Measurements from ENCODE around the gene TNK1. TPM values are rescaled to one million over a fixed set of nuclear protein-coding genes. Genes with fewer than 3 reads are reported as not detected.

TNK1 gene
- total and polyA plus RNA-seq, 4 donors, result 3.7 to 8.2 (median 5.7) TPM

GRCh38 chr17:7374353-7374752 is 6.5 kb upstream of the TNK1 start:
- Histone ChIP-seq H3K27ac (ENCODE audit: low read depth in 1 of 2, low read length in 1 of 2) (no peak overlapping the region), H3K9ac (ENCODE audit: insufficient read depth in 1 of 2, low read length in 2 of 2) (no peak overlapping the region), H3K9me3 (ENCODE audit: control insufficient read depth in 4 of 4, insufficient read depth in 3 of 4, low read length in 3 of 4) (no peaks in the 10 kb centered on the region), H3K4me3 (no peak overlapping the region), H3K4me1 (ENCODE audit: control insufficient read depth in 5 of 5, insufficient read depth in 5 of 5, low read length in 5 of 5) (peaks cover 0 to 1% (median 0%) of the 10 kb centered on the region in 5 donors), H3K27me3 (ENCODE audit: control insufficient read depth in 3 of 3, insufficient read depth in 3 of 3, low read length in 2 of 3) (no peaks in the 10 kb centered on the region), H3K36me3 (ENCODE audit: control insufficient read depth in 4 of 4, insufficient read depth in 4 of 4, low read length in 4 of 4) (no peaks in the 10 kb centered on the region)
- WGBS, 2 donors, result 86 to 92% methylated on average over 2 of the region's 2 CpGs
- ATAC-seq (ENCODE audit: insufficient read depth, low FRiP score), result no peak
- TF ChIP-seq, protein P1, sequence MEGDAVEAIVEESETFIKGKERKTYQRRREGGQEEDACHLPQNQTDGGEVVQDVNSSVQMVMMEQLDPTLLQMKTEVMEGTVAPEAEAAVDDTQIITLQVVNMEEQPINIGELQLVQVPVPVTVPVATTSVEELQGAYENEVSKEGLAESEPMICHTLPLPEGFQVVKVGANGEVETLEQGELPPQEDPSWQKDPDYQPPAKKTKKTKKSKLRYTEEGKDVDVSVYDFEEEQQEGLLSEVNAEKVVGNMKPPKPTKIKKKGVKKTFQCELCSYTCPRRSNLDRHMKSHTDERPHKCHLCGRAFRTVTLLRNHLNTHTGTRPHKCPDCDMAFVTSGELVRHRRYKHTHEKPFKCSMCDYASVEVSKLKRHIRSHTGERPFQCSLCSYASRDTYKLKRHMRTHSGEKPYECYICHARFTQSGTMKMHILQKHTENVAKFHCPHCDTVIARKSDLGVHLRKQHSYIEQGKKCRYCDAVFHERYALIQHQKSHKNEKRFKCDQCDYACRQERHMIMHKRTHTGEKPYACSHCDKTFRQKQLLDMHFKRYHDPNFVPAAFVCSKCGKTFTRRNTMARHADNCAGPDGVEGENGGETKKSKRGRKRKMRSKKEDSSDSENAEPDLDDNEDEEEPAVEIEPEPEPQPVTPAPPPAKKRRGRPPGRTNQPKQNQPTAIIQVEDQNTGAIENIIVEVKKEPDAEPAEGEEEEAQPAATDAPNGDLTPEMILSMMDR (IDR thresholded peaks at IDR 0.05; ENCODE audit: control extremely low read depth, extremely low read depth), result no peak
- DNase-seq, result no peak

DNA sequence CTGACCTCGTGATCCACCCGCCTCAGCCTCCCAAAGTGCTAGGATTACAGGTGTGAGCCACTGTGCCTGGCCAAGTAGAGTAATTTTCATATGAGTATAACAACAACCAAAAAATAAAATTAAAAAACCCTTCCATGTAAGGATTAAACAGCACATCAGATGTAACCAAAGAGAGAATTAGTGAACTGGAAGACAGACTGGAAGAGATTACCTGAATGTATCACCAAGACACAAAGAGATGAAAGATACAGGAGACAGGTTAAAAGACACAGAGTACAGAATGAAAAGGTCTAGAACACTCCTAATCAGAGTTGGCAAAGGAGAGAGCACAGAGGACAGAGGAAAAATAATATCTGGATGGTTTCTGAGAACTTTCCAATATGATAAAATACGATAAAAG is 1.8 kb upstream of the TNK1 start:
- ATAC-seq (ENCODE audit: insufficient read depth, low FRiP score) (no peak), DNase-seq (no peak)
- Histone ChIP-seq H3K4me1 (ENCODE audit: control insufficient read depth in 5 of 5, insufficient read depth in 5 of 5, low read length in 5 of 5) (peaks cover 0 to 25% (median 10%) of the 10 kb centered on the region in 5 donors), H3K27me3 (ENCODE audit: control insufficient read depth in 3 of 3, insufficient read depth in 3 of 3, low read length in 2 of 3) (peaks cover 0 to 9% (median 0%) of the 10 kb centered on the region in 3 donors), H3K4me3 (no peak overlapping the region), H3K9ac (ENCODE audit: insufficient read depth in 1 of 2, low read length in 2 of 2) (no peak overlapping the region), H3K36me3 (ENCODE audit: control insufficient read depth in 4 of 4, insufficient read depth in 4 of 4, low read length in 4 of 4) (peaks cover 0 to 1% (median 0%) of the 10 kb centered on the region in 4 donors), H3K27ac (ENCODE audit: low read depth in 1 of 2, low read length in 1 of 2) (no peak overlapping the region), H3K9me3 (ENCODE audit: control insufficient read depth in 4 of 4, insufficient read depth in 3 of 4, low read length in 3 of 4) (no peaks in the 10 kb centered on the region)
- WGBS, 2 donors, result 96 to 98% methylated on average over 3 of the region's 3 CpGs
- TF ChIP-seq, protein P1 (IDR thresholded peaks at IDR 0.05; ENCODE audit: control extremely low read depth, extremely low read depth), result no peak

DNA sequence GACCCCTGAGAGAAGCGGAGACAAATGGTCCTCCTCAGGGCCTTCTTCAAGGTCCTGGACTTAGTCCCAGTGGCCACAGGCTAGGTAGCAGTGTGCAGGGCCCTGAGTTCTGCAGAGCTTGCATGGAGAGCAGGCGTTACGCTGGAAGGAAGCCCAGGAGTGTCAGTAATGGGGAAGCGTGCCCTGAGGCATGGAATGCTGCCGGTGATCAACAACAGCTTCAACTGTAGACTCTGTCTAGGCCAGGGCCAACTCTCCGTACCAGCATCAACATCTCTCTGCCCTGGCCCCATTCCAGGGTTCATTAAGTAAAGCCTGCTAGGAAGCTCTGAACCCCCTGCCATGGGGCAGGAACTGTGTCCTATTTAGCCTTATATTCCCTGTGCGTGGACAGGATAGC is 568 bp upstream of the TNK1 start:
- ATAC-seq (ENCODE audit: insufficient read depth, low FRiP score) (peak; percentile 30), DNase-seq (peak; percentile 86 to 93 (median 89))
- no peak overlapping the region for H3K4me3 ChIP-seq
- peaks cover 0 to 30% (median 15%) of the 10 kb centered on the region in 5 donors for H3K4me1 ChIP-seq (ENCODE audit: control insufficient read depth in 5 of 5, insufficient read depth in 5 of 5, low read length in 5 of 5)
- WGBS, 2 donors, result 36 to 41% methylated on average over 7 of the region's 7 CpGs
- H3K9ac ChIP-seq (ENCODE audit: insufficient read depth in 1 of 2, low read length in 2 of 2), result peak overlapping the region in 1 of 2 donors; percentile 0
- H3K9me3 ChIP-seq (ENCODE audit: control insufficient read depth in 4 of 4, insufficient read depth in 3 of 4, low read length in 3 of 4), result no peaks in the 10 kb centered on the region
- peaks cover 0 to 9% (median 0%) of the 10 kb centered on the region in 3 donors for H3K27me3 ChIP-seq (ENCODE audit: control insufficient read depth in 3 of 3, insufficient read depth in 3 of 3, low read length in 2 of 3)
- peaks cover 0 to 3% (median 0%) of the 10 kb centered on the region in 4 donors for H3K36me3 ChIP-seq (ENCODE audit: control insufficient read depth in 4 of 4, insufficient read depth in 4 of 4, low read length in 4 of 4)
- TF ChIP-seq, protein P1 (IDR thresholded peaks at IDR 0.05; ENCODE audit: control extremely low read depth, extremely low read depth), result no peak
- peak overlapping the region in 1 of 2 donors; percentile 65 for H3K27ac ChIP-seq (ENCODE audit: low read depth in 1 of 2, low read length in 1 of 2)

- Histone ChIP-seq H3K27me3 (ENCODE audit: control insufficient read depth in 3 of 3, insufficient read depth in 3 of 3, low read length in 2 of 3) (peaks cover 0 to 9% (median 0%) of the 10 kb centered on the region in 3 donors), H3K36me3 (ENCODE audit: control insufficient read depth in 4 of 4, insufficient read depth in 4 of 4, low read length in 4 of 4) (peaks cover 0 to 6% (median 1%) of the 10 kb centered on the region in 4 donors), H3K9me3 (ENCODE audit: control insufficient read depth in 4 of 4, insufficient read depth in 3 of 4, low read length in 3 of 4) (no peaks in the 10 kb centered on the region), H3K9ac (ENCODE audit: insufficient read depth in 1 of 2, low read length in 2 of 2) (no peak overlapping the region), H3K27ac (ENCODE audit: low read depth in 1 of 2, low read length in 1 of 2) (no peak overlapping the region), H3K4me3 (no peak overlapping the region), H3K4me1 (ENCODE audit: control insufficient read depth in 5 of 5, insufficient read depth in 5 of 5, low read length in 5 of 5) (peaks cover 0 to 30% (median 15%) of the 10 kb centered on the region in 5 donors)
- no peak for DNase-seq
- TF ChIP-seq, protein P1 (IDR thresholded peaks at IDR 0.05; ENCODE audit: control extremely low read depth, extremely low read depth), result no peak
- no peak for ATAC-seq (ENCODE audit: insufficient read depth, low FRiP score)
- WGBS, 2 donors, result 94 to 96% methylated on average over 10 of the region's 10 CpGs
Observed at GRCh38 chr17:7382901-7383300, 2.0 kb downstream of the TNK1 start.

Data from lung (tissue), 12 donors.